ENCODE data around the gene SCD5.
A peak's percentile ranks its signal among the peaks of the same experiment; 100 is the strongest.
"Not testable (repeated sequence)": the region's sequence is repeated elsewhere in the genome, so short reads cannot be mapped to it uniquely, and the experiment has no call there.

SCD5 gene

DNA sequence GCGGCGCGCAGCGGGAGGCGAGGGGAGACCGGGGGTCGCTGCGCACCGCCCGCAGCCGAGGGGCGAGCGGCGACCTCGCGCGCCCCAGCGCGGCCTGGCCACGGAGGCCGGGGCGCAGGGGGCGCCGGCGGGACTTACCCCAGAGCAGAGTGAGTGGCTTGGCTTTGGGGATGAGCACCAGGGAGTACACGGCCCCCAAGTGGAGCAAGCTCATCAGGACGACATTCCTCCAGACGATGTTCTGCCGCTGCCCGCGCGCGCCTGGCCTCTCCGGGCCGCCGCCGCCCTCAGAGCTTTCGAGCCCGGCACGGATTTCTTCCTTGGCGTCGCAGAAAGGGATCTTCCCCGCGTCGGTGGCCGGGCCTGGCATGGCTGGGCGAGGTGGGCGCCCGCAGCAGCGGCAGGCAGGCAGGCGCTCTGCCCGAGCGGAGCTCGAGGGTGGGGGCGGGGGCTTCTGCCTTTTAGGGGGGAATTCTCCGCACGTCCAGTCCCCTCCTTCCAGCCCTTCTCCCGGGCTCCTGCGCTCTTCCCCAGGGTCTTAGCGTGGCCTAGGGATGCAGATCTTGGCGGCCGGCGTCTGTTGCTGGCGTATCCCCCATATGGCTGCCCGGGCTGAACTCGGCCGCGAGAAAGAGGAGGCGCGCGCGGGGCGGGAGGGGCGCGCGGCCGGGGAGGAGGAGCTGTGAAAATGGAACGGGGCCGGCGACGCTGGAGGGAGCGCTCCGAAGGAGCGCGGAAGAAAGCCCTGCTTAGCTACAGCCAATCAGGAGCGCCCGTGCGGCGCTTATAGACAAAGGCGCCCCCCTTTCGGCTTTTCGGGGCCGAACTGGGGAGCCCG, at the start of gene SCD5:
Gene SCD5 (minus strand): TSS at position 629 of the 838 bp plus-strand sequence. CDS start 259 bp downstream, at position 370.
- peak within 1 kb of the TSS; percentile 47; the same call in 1 of the 2 replicates for H3K27ac ChIP-seq
- TF ChIP-seq CTCF (conservative IDR thresholded peaks at IDR 0.05) = no peak

DNA sequence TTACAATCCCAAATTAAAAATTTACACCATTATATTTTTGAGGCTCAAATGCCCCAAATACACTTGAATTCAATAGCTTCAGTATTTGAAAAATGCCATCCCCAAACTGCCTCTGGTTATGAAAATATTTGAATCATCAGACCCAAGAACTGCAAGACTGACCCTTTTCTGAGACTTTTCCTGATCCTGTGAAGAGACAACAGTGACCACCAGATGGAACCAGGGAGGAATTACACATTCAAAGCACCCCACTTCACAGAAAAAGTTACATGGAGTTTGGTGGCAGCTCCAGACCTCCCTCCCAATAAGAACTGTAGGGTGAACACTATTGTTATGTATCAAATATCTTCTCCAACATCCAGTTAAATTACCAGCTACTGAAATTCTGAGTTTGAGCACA, 44.0 kb upstream of the SCD5 start:
- no peak overlapping the region for H3K27ac ChIP-seq
- TF ChIP-seq CTCF (conservative IDR thresholded peaks at IDR 0.05) = peak; percentile 49

DNA sequence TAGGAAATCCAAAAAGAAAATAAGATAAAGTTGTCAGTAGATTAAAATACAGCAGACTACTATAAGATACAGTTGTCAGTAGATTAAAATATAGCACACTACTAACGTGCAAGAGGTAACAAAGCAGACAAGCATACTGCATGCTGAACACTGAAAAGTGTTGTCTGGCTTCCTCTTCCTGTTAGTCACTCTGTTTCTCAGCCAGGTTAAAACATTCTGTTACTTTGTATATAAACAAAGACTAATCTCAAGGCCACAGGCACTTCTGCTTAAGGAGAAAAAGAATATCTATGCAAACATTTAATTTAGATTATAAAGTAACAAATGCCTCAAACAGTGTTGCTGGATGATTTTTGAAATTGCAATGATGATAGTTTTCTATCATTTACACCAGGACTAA, 41.0 kb upstream of the SCD5 start:
- TF ChIP-seq CTCF (conservative IDR thresholded peaks at IDR 0.05) = no peak
- no peak overlapping the region for H3K27ac ChIP-seq

- no peak for TF ChIP-seq CTCF (conservative IDR thresholded peaks at IDR 0.05)
These were observed 35.2 kb upstream of the SCD5 start for GRCh38 chr4:82833696-82834313.

DNA sequence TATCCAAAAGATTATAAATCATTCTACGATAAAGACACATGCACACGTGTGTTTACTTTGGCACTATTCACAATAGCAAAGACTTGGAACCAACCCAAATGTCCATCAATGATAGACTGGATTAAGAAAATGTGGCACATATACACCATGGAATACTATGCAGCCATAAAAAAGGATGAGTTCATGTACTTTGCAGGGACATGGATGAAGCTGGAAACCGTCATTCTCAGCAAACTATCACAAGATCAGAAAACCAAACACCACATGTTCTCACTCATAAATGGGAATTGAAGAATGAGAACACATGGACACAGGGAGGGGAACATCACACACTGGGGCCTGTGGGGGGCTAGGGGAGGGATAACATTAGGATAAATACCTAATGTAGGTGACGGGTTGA, 34.5 kb upstream of the SCD5 start:
- H3K27ac ChIP-seq = not testable (repeated sequence)

More at GRCh38 chr4:82833696-82834313, 35.2 kb upstream of the SCD5 start:
- no peak overlapping the region for H3K27ac ChIP-seq

DNA sequence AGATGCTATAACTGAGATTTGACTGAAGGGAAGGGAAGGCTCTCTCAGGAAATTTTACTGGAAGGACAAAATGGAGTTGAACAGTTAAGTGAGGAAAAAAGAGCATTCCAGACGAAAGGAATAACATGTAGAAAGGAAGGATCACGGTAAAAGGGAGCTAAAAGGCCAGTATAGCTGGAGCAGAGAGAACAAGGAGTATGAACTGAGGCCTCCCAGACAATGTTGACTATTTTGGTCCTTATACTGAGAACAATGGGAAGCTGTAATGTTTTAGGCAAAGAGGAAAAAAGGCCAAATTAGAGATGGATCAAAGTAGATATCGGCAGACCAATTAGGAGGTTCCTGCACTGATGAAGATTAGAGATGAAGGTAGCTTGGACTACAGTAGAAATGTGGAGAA, 26.8 kb upstream of the SCD5 start:
- no peak overlapping the region for H3K27ac ChIP-seq
- TF ChIP-seq CTCF (conservative IDR thresholded peaks at IDR 0.05) = no peak

DNA sequence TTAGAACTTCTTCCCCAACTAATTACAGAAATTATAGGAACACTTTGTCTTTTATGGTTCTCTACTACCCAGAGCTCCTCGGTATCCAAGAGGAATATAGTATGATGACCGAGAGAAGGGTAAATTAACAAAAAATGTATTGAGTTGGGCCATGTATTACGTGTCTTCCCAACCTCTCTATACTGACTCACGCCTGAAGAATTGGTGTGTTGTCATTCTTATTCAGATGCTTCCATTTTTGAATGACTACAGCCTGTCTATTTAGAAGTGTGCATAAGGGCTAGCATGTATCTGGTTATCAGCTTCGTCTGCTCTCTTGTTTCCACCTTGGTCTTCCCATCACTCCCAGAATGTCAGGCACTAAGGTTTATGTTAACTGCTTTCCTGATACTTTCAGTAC, 24.5 kb upstream of the SCD5 start:
- TF ChIP-seq CTCF (conservative IDR thresholded peaks at IDR 0.05) = no peak
- no peak overlapping the region for H3K27ac ChIP-seq

DNA sequence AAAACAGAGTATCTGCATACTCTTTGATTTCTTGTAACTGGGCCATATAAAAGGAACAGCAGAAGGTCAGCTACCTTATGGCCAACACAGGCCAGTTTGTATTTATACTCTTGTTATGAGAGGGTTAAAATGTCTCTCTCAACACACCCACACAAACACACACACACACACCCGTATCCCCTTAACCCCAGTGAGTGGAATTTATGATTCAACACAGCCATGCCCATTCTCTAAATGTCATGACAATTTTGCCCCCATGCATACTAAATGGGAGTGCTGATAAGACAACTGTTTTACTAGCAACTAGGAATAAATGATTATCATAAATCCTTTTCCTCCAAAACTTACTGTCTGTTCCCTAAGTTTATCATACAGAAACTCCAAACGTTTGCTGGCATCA, 22.1 kb upstream of the SCD5 start:
- TF ChIP-seq CTCF (conservative IDR thresholded peaks at IDR 0.05) = no peak
- H3K27ac ChIP-seq = no peak overlapping the region

Measured in VCaP (cell line).